ENCODE measurements around the gene FGFR2.

The FGFR2 gene

GRCh38 chr10:121541450-121542120 lies 56.7 kb downstream of the FGFR2 start:
- no peak overlapping the region for H3K4me3 ChIP-seq
- no peaks in the 10 kb centered on the region for H4K20me1 ChIP-seq
- peaks cover 11% of the 10 kb centered on the region; the same call in 1 of the 2 replicates for H3K9me3 ChIP-seq
- H3K4me1 ChIP-seq = no peaks in the 10 kb centered on the region
- no peak overlapping the region for H3K9ac ChIP-seq
- H3K36me3 ChIP-seq = no peaks in the 10 kb centered on the region
- H3K4me2 ChIP-seq = no peak overlapping the region
- no peak overlapping the region for H3K27ac ChIP-seq
- H3K27me3 ChIP-seq = no peaks in the 10 kb centered on the region
- no peak for TF ChIP-seq Cebpa-rat (IDR thresholded peaks at IDR 0.05)

- no peaks in the 10 kb centered on the region for H3K36me3 ChIP-seq
- H3K4me1 ChIP-seq = no peaks in the 10 kb centered on the region
- H3K27ac ChIP-seq = no peak overlapping the region
Measured at GRCh38 chr10:121540732-121541395, 57.4 kb downstream of the FGFR2 start.

GRCh38 chr10:121539786-121540185 lies 58.5 kb downstream of the FGFR2 start:
- no peak for TF ChIP-seq Cebpa-rat (IDR thresholded peaks at IDR 0.05)
- Histone ChIP-seq H3K4me1 (no peaks in the 10 kb centered on the region), H4K20me1 (no peaks in the 10 kb centered on the region), H3K36me3 (no peaks in the 10 kb centered on the region), H3K27me3 (no peaks in the 10 kb centered on the region), H3K4me3 (no peak overlapping the region), H3K27ac (no peak overlapping the region), H3K9ac (no peak overlapping the region), H3K9me3 (peaks cover 8% of the 10 kb centered on the region; the same call in 1 of the 2 replicates), H3K4me2 (no peak overlapping the region)

More at GRCh38 chr10:121540732-121541395, 57.4 kb downstream of the FGFR2 start:
- H3K4me3 ChIP-seq = no peak overlapping the region
- H3K9ac ChIP-seq = no peak overlapping the region
- H3K4me2 ChIP-seq = no peak overlapping the region
- H3K9me3 ChIP-seq = peaks cover 11% of the 10 kb centered on the region; the same call in 1 of the 2 replicates
- no peaks in the 10 kb centered on the region for H3K27me3 ChIP-seq
- no peaks in the 10 kb centered on the region for H4K20me1 ChIP-seq
- no peak for TF ChIP-seq Cebpa-rat (IDR thresholded peaks at IDR 0.05)

DNA sequence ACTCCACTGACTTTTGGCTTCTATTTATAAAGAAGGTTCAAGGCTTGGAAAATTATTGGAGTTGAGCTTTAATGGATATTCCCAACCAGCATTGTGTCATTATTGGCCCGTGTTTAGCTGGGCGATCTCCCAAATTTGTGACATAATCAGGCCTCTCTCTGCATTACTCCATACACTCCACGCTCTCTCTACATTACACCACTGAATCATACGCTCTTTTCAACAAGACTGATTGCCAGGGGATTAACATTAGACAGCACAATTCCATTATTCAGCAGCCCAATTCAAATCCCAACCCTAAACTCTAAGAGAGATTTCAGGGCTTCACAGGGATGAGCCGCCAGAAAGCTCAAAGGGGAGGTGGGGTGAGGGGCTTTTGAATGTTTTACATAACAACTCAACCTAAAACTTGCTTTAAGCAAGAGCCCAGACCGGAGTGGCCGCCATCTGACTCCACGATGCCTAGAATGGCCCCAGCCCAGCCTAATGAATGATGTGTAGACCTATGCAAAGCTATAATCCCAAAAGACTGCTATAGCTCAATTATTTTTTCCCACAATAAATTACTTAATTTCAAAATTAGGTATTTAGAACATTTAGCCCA lies 61.8 kb downstream of the FGFR2 start:
- H3K27ac ChIP-seq = no peak overlapping the region
- no peak overlapping the region for H3K4me3 ChIP-seq
- H4K20me1 ChIP-seq = no peaks in the 10 kb centered on the region
- no peak for TF ChIP-seq Cebpa-rat (IDR thresholded peaks at IDR 0.05)
- no peak overlapping the region for H3K9ac ChIP-seq
- H3K4me1 ChIP-seq = no peaks in the 10 kb centered on the region
- no peaks in the 10 kb centered on the region for H3K9me3 ChIP-seq
- no peaks in the 10 kb centered on the region for H3K36me3 ChIP-seq
- no peak overlapping the region for H3K4me2 ChIP-seq
- H3K27me3 ChIP-seq = no peaks in the 10 kb centered on the region

DNA sequence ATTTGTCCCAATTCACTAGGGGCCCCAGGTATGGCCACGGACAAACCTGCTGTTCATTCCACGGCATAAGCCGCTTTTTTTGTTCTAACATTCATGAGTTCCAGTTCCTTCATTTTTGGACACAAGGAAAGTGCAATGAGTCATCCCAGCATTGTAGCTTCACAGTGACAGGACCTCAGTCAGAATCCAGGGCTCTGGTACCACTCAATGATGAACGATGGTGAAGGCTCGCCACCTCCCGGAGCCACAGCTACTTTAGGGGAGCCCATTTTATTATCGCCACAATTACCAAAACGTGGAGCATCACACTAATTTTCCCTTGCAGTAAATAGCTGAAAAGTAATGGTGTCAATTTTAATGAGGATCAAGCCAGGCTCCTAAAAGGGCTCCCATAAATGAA lies 62.9 kb downstream of the FGFR2 start:
- Histone ChIP-seq H3K4me3 (no peak overlapping the region), H3K4me1 (no peaks in the 10 kb centered on the region), H4K20me1 (no peaks in the 10 kb centered on the region), H3K9ac (no peak overlapping the region), H3K27ac (no peak overlapping the region), H3K9me3 (no peaks in the 10 kb centered on the region), H3K4me2 (no peak overlapping the region), H3K36me3 (no peaks in the 10 kb centered on the region), H3K27me3 (no peaks in the 10 kb centered on the region)
- TF ChIP-seq Cebpa-rat (IDR thresholded peaks at IDR 0.05) = no peak

DNA sequence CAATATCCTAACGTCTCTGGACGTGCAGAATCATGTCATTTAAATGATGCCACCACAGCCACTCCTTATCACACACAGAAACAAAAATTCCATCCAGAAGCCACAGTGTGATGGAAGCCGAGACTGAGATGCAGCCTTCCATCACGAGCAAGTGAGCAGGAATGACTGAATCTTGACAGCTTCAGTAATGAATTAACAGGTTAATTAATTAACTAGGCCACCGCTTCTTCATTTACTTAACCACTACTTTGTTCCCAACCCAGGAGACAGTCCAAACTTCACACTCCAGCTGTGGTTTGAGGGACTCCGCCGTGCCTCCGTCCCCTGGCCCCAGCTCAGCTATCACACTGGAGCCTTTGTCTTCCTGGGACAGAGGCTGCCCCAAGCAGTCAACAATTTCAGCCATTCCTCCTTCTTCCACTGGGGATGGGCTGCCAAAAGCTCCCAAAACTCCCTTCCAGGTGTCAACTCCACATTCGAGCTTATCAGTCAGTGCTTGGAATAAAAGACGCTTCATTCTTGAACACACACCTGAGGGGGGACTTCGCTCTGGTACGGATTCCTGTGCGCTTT lies 65.9 kb downstream of the FGFR2 start:
- H3K4me3 ChIP-seq = no peak overlapping the region
- no peak overlapping the region for H3K9ac ChIP-seq
- peaks cover 10% of the 10 kb centered on the region for H3K4me1 ChIP-seq
- no peak overlapping the region for H3K4me2 ChIP-seq
- TF ChIP-seq Cebpa-rat (IDR thresholded peaks at IDR 0.05) = no peak
- H4K20me1 ChIP-seq = no peaks in the 10 kb centered on the region
- H3K27ac ChIP-seq = no peak overlapping the region
- no peaks in the 10 kb centered on the region for H3K36me3 ChIP-seq
- H3K27me3 ChIP-seq = no peaks in the 10 kb centered on the region
- no peaks in the 10 kb centered on the region for H3K9me3 ChIP-seq

- H3K4me1 ChIP-seq = peaks cover 16% of the 10 kb centered on the region
- H3K27ac ChIP-seq = no peak overlapping the region
- H4K20me1 ChIP-seq = no peaks in the 10 kb centered on the region
- no peaks in the 10 kb centered on the region for H3K36me3 ChIP-seq
- H3K4me2 ChIP-seq = no peak overlapping the region
- no peaks in the 10 kb centered on the region for H3K27me3 ChIP-seq
- H3K9ac ChIP-seq = no peak overlapping the region
- 0 out of 2 replicates have a peak, but pooled peaks have one; percentile 39 for TF ChIP-seq Cebpa-rat (IDR thresholded peaks at IDR 0.05)
- no peaks in the 10 kb centered on the region for H3K9me3 ChIP-seq
- H3K4me3 ChIP-seq = no peak overlapping the region
Measured at GRCh38 chr10:121531830-121532178, 66.4 kb downstream of the FGFR2 start.

DNA sequence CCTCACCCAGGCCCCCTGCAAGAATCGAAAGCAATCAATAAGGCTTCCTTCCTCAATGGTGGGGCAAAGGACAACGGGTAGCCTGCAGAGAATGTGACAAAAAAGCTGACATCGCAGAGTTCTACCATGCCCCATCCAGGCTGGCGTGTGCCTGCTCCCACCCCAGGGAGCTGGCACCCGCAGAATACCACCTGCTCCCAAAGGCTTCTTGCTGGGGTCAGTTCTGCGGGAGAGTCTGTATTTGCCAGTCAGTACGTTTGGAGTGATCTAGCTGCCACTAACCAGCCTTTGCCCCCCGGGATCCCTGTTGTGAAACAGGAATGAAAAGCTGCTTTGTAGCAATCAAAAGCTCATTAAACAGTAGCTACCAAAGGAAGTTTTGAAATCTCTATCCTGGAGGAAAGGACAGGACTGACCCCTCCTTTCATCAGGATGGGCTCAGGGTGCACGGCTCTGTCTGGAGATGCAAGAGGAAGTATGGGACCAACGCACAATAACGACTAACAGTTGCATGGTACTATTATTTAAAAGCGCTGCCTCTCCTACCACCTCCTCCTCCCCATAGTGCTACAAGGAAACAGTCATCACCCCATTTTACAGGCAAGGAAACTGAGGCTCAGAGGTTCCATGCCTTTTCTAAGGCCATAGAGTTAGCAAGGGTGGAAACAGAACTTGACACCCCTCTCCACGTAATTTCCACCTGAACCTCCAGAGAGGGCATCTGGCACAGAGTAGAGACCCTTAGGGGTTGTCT lies 67.0 kb downstream of the FGFR2 start:
- Histone ChIP-seq H4K20me1 (no peaks in the 10 kb centered on the region), H3K4me3 (no peak overlapping the region), H3K4me2 (no peak overlapping the region), H3K9ac (no peak overlapping the region), H3K27me3 (no peaks in the 10 kb centered on the region), H3K4me1 (peaks cover 22% of the 10 kb centered on the region), H3K36me3 (no peaks in the 10 kb centered on the region), H3K9me3 (no peaks in the 10 kb centered on the region), H3K27ac (no peak overlapping the region)
- no peak for TF ChIP-seq Cebpa-rat (IDR thresholded peaks at IDR 0.05)

DNA sequence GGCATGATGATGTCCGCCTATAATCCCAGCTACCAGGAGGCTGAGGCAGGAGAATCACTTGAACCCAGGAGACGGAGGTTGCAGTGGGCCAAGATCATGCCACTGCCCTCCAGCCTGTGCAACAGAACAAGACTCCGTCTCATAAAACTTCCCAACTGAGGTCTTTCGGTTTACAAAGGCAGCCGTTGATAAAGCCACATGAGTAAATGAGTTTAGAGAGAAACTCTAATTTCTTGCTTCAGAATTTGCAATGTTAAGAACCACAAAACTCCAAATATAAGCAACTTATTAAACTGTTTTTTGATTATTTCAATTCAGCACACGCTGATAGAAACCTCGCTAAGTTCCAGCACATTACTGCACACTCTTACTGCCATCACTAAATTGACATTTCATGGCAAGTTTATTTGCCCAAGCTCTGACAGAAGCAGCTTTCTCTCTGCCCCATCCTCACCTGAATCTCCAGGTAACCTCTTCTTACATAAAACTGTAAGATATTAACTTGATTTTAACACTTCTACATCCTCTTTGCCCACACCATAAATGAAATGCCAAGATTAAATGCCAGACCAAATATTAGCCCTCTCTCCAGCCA lies 67.7 kb downstream of the FGFR2 start:
- Histone ChIP-seq H3K9ac (no peak overlapping the region), H3K27ac (no peak overlapping the region), H3K27me3 (no peaks in the 10 kb centered on the region), H3K4me2 (no peak overlapping the region), H3K9me3 (no peaks in the 10 kb centered on the region), H3K4me1 (peaks cover 27% of the 10 kb centered on the region), H4K20me1 (no peaks in the 10 kb centered on the region), H3K36me3 (no peaks in the 10 kb centered on the region), H3K4me3 (no peak overlapping the region)
- TF ChIP-seq Cebpa-rat (IDR thresholded peaks at IDR 0.05) = no peak

All from BLaER1 (cell line).